GM18508 (cell line): Measurements from ENCODE around the gene RUFY3.
"Not testable (repeated sequence)": the region's sequence is repeated elsewhere in the genome, so short reads cannot be mapped to it uniquely, and the experiment has no call there.

ENCODE experiments used
- ATAC-seq: cut with Tn5 transposase; IDR thresholded peaks from one replicate; pipeline ENCODE4 v1.9.1; 2021; ENCODE audit warnings: moderate number of reproducible peaks; ENCODE audit not compliant: insufficient read depth, unreplicated experiment

Gene RUFY3

DNA sequence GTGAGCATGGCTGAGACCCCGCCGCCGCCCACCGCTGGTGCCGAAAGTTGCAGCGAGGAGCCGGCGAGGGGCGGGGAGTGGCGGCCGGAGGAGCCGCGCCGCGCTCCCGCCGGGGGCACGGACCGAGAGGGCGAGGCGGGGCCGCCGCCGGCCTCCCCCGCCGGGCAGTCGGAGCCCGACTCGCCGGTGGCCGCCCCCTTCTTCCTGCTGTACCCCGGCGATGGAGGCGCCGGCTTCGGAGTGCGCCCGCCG lies 16.9 kb upstream of the RUFY3 start:
- ATAC-seq: peak; percentile 12

DNA sequence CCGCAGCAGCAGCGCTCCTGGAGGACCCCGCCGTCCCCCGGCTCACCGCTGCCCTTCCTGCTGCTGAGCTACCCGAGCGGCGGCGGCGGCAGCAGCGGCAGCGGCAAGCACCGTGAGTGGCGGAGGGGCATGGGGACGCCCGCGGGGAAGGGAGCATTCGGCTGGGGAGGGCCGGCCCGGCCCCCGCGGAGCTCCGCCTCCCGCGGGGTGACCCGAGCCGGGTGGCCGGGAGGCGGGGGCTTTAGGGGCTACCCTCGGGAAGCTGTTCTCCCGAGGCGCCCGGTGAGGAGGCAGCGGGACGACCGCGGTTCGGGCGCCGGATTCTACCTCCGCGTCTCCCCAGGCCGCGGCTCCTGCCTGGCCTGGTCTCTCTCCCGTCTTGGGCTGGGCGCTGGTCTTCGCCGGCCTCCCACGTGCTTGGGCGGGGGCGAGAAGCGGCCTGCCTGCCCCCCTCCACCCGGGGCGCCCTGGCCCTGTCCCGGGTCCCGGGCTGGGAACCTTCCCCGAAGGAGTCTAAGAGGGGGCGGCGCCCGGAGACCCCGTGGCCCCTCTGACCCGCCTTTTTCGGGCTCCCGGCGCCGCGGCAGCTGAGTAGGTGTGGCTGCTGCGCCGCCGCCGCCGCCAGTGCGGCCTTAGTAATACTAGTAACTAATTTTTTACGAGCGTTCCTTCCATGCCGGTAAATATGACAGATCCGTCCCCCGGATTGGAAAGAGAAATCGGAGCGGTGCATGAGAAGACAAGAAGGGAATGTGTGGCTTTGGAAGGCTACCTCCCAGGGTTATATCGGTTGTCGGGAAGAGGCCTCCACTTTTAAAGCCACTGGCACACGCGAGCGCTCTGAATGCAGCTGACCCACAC lies 16.4 kb upstream of the RUFY3 start:
- ATAC-seq: peak; percentile 36

DNA sequence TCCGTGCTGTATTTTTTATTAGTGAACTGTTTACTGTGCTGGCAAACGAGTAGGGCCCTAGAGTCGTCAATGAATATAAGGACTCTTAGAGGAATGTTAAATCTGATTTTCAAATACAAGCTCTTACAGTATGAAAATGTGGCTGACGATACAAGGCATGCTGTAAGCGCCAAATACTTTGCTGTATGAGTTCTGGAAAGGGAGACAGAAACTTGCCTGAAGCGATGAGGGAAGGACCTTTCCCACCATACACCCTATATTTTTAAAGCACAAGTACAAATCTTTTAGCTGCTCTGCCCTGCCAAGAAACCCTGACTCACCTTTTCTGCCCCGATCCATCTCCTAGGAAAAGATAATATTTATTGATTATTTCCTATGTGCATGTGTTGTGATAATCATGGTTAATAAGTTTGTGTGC lies 15.7 kb upstream of the RUFY3 start:
- no peak for ATAC-seq

DNA sequence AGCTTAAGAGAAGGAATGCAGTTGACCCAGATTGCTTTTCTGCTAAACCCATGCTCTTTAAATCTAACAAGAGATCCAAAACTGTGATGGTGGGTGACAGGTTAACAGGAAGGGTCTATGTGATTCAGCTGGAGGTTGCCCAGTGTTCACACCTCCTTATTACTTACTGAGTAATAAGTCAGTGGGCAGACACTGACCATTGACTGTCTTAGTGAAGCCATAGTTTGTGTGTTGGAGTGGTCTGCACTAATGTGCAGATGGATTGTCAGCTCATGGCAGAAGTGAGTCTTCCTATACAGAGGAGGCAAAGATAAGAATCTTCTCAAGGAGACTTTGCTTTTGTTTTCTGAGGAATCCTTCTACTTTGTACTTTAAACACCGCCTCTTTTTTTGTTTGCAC lies 15.2 kb upstream of the RUFY3 start:
- no peak for ATAC-seq

DNA sequence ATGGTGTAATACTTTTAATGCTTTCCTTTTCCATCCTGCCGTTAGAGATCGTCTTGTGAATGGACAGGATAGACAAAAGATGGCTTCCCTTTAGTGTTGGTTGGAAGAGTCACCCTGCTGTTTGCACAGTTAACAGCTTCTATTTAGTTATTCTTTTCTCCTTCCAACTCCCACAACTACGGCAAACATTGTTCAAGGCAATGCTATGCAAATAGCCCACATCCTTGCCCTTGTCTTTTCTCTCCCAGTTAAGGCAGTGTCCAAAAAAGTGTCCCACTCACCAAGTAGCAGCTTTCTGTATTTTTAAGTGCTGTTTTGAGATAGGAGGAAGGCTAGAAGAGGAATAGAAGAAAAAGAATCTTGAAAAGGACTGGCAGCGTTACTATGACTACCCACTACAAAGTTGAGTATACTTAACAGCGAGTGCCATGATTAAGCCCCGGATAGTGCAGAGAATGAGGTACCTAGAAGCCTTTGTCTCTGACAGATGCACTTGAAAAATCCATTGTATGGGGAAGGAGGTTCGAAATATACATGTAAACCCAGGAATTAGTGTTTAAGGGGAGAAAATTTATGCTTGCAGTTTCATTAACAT lies 12.1 kb upstream of the RUFY3 start:
- ATAC-seq: no peak

DNA sequence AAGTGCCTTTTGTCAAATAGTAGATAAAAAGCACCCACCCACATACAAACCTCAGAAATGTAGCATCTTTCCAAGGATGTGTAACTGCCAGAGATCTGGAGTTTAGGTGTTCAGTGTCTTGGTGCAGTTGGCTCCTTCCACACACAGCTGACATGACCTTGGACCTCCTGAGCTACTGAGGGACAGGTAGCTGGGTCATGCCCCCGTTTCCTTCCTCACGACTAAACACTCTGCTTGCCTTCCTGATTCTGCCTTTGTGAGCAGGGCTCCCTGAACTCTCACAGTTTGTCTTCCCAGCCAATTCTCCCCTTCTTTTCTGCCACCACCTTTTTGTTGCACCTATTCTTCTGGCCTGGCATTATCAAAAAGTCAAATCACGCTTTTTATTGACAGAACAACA lies 10.2 kb upstream of the RUFY3 start:
- ATAC-seq: no peak

DNA sequence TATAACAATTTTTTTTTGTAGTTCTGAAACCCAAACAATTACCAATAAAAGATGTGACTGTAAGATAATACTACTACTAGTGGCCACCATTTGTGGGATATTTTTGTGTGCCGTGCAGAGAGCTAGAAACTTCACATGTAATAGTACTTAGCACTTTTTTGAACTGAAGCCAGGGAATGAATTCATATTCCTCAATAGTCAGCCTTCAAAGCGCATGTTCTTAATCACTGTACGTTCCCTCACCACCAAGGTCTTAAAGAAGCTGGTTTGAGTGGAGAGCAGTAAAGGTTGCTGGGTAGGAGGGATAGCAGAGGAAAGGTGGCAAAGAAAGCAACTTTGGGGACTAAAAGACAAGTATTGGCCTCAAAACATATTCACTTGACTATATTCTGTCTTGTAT lies 9.6 kb upstream of the RUFY3 start:
- no peak for ATAC-seq

DNA sequence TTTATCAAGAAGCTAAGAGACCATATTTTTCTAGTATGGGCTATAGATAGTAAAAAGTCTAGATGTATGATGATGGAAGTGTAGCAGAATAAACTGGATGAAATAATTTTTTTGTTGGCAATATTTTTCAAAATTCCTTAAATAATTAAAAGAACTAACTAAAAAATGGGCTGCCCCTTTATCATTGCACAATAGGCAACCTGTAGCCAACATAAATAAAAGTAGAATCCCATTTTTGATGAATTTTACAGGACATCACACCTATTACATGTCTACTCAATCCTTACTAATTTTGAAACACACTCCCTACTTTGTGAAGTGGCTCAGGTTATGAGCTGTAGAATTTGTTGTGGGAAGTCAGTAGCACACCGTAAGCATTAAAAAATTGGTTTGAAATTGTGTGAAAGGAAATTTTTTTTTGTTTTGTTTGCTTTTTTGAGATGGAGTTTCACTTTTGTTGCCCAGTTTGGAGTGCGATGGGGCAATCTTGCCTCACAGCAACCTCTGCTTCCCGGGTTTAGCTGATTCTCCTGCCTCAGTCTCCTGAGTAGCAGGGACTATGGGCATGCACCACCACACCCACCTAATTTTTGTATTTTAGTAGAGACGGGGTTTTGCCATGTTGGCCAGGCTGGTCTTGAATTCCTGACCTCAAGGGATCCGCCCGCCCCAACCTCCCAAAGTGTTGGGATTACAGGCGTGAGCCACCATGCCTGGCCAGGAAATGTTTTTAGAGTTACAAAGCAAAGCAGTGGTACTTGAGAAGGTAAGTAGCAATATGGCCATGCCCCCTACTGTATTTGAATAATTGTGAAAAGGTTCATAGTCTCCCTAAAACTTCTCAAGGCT lies 8.9 kb upstream of the RUFY3 start:
- ATAC-seq: no peak

DNA sequence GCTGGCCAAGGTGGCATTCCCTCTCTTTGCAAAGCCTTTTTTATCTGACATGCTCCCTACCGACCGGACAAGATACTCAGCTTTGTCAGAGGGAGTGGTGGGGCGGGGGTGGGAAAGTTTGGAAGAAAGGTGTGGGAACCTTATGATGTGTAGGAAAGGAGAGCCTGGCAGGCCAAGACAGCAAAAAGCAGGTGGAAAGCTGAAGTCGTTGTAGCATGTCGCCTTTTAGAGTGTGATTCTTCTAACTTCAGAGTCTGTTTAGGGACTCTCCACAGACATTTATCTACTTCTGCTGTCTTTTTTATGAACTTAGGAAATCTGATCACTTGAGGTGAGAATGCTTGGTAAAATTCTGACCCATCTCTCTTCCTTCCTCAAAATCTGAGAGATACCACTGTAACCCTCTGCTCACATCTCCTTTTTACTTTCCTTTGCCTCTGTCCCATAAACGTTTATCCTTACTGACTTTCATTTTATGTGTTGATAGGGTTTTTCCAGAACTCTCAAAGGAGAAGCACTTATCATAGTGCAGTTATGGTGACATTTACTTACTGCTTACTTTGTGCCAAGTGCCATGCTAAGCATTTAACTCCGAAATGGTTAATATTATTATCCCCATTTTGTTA lies 8.2 kb upstream of the RUFY3 start:
- peak; percentile 32 for ATAC-seq

DNA sequence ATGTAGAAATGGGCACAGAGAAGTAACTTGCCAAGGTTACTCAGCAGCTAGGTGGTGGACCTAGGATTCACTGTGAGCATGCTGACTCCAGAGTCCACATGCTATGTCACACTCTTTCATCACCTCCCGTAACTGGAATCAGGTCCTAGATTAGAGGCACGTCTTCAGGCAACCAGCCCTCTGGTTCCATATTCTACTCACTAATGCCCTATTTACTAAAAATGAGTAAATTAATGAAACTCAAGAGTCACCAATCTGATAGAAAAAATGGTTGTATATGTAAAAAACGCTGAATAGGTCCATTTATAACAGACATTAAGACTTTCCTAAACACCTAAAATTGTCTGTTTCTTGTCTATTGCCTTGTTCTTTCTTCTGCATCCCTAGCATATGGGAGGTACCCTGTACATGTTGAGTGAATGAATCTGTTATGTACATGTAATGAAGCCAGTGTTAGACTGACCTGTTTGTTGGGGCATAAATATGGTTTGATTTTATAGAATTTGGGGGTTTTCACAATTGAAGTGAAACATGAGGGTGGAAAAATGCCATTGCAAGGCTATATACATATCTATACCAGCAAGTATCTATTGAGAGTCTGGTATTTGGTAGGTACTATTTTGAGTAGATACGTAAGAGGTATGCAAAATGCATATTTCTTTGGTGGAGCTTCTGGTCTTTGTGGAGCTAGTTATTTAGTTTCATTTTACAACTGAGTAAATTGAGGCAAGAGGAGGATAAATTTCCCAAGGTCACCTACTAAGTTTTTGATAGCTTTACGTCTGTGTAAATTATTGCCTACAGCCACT lies 7.5 kb upstream of the RUFY3 start:
- peak; percentile 39 for ATAC-seq

DNA sequence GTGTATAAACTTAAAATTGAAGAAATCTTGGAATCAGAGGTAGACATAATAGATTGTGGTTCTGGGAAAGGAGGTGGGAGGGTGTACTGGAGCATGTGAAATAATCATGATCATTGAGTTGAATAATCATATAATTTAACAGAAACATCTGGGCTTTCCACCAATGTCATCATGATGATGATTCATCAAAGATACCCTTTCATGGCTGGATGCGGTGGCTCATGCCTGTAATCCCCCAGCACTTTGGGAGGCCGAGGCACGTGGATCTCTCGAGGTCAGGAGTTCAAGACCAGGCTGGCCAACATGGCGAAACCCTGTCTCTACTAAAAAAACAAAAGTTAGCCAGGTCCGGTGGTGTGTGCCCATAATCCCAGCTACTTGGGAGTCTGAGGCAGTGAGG lies 6.7 kb upstream of the RUFY3 start:
- peak; percentile 21 for ATAC-seq

DNA sequence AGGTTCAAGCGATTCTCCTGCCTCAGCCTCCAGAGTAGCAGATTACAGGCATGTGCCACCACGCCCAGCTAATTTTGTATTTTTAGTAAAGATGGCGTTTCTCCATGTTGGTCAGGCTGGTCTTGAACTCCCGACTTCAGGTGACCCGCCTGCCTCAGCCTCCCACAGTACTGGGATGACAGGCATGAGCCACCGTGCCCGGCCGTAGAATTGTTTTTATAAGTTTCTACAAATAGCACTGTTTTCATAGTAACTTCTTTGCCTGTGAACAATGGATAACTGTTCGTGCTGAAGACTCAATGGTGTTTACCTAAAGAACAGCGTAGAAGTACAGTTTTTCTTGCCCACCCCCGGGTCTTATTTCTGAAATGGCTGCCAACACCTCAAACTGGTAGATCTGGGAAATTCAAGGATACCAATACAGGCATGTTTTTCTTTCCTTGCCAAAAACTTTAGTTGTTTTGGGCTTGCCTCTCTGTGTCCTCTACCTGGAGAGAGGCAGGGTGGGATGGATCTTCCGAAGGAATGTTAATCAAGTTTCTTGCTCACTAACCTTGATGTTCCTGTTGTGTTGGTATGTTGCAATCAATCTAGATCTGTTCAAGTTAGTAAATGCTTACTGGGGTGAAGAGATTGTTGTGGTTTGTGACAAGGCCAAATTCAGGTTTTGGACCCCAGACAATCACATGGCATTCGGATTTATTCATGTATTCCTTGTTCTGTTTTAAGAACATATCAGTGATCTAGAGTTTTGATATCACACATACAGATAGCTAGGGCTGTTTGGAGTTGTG lies 2.8 kb upstream of the RUFY3 start:
- no peak for ATAC-seq

DNA sequence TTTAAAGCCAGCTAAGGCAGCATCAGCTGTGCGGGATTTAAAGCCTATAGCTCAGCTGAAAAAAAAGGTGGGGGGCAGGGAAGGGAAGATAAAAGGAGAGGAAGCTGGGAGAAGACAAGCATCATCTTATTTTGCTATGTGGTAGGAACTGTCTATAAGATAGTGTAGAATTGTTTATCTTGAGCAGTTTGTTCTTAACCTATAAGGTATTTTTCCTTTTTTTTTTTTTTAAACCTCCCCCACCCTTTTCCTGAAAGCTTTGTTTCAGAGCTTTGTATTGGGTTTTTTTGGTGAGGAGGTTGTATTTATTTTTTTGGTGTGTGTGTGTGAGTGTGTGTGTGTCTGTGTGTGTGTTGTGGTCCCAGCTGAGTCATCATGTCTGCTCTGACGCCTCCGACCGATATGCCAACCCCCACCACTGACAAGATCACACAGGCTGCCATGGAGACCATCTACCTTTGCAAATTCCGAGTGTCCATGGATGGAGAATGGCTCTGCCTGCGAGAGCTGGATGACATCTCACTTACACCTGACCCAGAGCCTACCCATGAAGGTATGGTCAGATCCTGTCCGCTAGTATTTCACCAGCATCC lies 531 bp downstream of the RUFY3 start:
- ATAC-seq: no peak

DNA sequence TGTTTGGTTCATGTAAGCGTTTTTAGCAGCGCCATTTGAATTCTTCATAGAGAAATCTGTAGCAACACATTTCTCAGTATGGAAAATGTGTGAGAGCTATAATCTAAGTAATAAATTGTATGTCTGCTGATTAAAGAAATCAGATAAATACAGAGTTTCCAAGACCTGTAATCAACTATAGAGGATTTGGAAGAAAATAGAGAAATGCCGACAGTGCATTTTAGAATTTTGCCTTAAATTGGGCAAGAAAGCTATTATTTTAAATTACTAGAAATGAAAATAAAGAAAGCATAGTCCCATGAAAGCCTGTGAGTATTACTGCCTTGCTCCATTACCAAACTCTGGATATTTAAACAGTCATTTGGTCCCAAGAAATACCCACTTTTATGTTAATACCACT lies 2.7 kb downstream of the RUFY3 start:
- no peak for ATAC-seq

DNA sequence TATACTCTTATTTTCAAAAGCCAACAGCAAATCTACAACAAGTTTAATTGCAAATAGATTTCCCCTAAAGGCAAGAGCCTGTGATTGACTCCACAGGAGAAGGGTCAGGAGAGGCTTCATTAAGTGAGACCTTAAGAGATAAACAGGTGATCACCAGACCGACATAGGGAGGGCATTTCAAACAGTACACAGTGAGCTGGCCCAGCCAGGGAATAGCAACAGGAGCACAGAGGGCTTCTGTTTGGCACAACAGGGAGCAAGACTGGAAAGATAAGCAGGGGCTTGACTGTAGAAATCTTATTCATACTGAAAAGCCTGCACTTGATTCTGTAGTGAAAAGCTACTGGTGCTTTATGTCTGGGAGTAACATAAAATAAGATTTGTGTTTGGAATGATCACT lies 3.9 kb downstream of the RUFY3 start:
- no peak for ATAC-seq

DNA sequence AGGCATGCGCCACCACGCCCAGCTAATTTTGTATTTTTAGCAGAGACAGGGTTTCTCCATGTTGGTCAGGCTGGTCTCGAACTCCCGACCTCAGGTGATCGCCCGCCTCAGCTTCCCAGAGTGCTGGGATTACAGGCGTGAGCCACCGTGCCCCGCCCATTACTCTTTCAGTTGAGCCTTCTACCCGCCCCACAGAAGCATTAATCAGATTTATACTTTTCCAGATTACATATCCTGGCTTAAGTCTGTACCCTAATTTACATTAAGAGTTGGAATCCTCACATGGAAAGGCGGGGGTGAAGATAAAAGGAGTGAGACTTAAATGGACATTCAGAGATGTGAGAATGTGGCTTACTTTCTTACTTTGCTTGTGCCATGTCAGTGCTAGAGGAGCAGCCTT lies 4.8 kb downstream of the RUFY3 start:
- ATAC-seq: not testable (repeated sequence)

DNA sequence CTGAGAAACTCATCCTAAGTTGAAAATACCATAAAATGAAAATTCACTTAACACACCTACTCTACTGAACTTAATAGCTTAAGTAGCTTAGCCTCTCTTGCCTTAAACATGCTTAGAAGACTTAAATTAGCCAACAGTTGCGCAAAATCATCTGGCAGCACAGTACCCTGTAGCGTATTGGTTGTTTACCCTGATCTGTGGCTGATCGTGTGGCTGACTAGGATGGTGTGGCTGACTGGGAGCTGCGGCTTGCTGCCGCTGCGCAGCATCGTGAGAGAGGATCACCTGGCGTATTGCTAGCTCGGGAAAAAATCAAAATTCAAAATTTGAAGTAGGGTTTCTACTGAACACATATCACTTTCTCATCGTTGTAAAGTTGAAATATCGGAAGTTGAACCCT lies 6.3 kb downstream of the RUFY3 start:
- ATAC-seq: no peak

DNA sequence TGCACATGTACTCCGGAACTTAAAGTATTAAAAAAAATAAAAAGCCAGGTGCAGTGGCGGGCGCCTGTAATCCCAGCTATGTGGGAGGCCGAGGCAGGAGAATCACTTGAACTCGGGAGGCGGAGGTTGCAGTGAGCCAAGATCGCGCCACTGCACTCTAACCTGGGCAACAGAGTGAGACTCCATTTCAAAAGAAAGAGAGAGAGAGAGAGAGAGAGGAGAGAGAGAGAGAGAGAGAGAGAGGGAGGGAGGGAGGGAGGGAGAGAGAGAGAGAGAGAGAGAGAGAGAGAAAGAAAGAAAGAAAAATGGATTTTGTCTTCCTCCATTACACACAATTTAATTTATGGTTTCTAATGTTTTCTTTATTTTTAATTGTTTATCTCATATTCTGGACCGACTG lies 11.1 kb downstream of the RUFY3 start:
- not testable (repeated sequence) for ATAC-seq
